HG03108 (cell line): ENCODE results near the gene LRRN2.
"Not testable (repeated sequence)": the region's sequence is repeated elsewhere in the genome, so short reads cannot be mapped to it uniquely, and the experiment has no call there.

Source experiments
- ATAC-seq: cut with Tn5 transposase; IDR thresholded peaks from one replicate; pipeline ENCODE4 v1.9.1; 2021; ENCODE audit warnings: moderate library complexity; ENCODE audit not compliant: unreplicated experiment

LRRN2 gene

GRCh38 chr1:204685236-204686006, at the start of gene LRRN2:
Gene LRRN2, minus strand, starts transcription at chr1:204685738. Its CDS starts 65,746 bp downstream, at chr1:204619992.
- no peak for ATAC-seq

DNA sequence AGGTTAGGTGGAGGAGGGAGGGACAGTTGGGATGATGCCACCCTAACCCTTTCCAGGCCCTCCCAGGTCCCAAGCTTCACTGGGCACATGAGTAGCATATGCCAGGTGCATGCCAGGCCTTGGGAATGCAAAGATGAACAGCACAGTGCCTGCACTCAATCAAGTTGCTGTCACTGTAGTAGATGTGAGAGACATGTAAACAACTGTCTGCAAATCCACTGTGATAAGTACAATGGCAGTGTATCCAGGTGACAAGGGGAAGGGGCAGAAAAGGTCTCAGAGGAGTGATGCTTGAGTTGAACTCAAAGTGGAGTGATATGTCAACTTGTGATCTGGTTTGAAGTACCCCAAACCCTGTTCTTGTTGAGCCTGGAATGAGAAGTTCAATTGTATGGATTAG, 49.5 kb upstream of the LRRN2 start:
- ATAC-seq: no peak

- no peak for ATAC-seq
Measured at GRCh38 chr1:204733869-204734596, 48.5 kb upstream of the LRRN2 start.

- ATAC-seq: no peak
Measured at GRCh38 chr1:204733289-204733688, 47.8 kb upstream of the LRRN2 start.

DNA sequence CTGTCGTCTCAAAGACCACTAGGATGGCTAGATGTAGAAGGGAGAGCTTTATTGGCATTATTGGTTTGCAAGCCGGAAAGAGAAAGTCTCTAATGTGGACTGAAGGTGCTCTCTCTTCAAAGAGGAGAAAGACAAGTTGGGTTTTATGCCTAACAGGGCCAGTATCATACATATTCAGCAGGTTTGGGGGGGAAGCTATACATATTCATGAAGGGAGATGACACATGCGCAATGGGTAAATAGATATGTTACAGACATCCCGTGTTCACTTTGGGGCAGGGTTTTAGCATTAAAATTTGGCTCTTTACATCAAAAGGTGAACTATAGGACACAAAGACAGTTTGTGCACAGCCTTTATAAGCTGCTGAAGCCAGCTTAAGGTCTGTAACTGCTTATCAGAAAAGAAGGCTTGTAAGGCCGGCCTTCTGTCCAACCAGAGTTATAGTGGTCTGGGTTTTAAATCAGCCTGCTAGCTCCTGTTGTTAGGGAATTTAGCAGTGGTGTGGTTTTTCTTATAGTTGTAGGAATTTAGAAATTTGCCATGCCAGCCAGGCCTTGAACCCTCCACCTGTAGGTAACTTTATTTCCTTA, 46.5 kb upstream of the LRRN2 start:
- ATAC-seq: no peak

DNA sequence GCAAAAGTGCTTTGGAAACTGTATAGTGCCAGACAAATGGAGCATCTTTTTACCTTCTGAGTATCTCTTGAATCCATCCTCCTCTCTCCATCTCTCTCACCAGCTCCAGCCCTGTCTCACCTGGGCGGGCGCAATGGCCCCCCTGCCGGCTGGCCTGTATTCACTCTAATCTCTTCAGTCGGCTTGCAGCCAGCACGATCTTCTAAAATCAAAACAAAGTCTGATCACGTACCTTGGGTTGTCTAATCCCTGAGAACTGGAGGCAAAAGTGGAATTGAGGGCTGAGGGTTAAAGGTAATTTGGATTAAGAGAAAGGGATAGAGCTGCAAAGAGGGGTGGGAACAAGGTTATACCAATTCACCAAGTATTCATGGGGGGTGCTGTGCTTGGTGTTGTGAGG, 46.0 kb upstream of the LRRN2 start:
- ATAC-seq: no peak

- ATAC-seq: no peak
Measured at GRCh38 chr1:204730826-204731459, 45.4 kb upstream of the LRRN2 start.

GRCh38 chr1:204729516-204729915, 44.0 kb upstream of the LRRN2 start:
- ATAC-seq: no peak

- ATAC-seq: no peak
Measured at GRCh38 chr1:204728456-204728855, 42.9 kb upstream of the LRRN2 start.

DNA sequence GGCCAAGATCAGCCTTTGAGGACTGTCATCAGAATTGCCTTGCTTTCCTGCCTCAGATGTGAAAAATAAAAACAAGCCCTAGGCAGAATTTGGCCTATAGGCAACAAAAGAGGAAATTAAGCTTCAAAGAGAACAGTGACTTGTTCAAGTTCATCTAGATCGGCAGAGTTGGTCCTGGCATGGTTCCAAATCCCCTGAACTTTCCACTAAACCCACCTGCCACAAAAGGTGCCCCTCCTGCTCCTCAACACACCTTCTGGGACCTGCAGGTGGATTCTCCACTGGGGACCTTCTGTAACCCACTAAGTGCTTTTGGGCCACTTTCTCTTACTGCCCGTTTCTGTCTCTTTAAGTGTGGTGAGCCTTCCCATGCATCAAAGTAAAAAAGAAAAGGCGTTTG, 42.5 kb upstream of the LRRN2 start:
- ATAC-seq: no peak

GRCh38 chr1:204727438-204727837, 41.9 kb upstream of the LRRN2 start:
- not testable (repeated sequence) for ATAC-seq

DNA sequence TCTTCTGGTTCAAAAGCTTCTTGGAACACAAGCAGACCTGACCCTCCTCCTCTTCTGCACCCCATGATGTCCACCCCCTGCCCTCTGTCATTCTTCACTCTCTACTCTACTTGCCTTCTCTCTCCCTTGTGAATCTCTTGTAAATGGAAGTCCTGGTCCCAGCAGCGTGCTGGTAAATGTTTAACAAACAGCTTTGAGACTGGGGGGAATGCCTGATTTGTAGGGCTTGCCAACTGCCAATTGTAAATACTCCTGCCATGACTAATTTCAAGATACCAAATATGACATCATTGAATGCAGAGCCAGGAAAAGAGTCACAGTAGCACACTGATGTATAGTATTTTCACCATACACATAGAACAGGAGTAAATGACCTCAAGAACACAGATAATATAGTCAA, 40.9 kb upstream of the LRRN2 start:
- no peak for ATAC-seq

GRCh38 chr1:204725821-204726448, 40.4 kb upstream of the LRRN2 start:
- no peak for ATAC-seq

DNA sequence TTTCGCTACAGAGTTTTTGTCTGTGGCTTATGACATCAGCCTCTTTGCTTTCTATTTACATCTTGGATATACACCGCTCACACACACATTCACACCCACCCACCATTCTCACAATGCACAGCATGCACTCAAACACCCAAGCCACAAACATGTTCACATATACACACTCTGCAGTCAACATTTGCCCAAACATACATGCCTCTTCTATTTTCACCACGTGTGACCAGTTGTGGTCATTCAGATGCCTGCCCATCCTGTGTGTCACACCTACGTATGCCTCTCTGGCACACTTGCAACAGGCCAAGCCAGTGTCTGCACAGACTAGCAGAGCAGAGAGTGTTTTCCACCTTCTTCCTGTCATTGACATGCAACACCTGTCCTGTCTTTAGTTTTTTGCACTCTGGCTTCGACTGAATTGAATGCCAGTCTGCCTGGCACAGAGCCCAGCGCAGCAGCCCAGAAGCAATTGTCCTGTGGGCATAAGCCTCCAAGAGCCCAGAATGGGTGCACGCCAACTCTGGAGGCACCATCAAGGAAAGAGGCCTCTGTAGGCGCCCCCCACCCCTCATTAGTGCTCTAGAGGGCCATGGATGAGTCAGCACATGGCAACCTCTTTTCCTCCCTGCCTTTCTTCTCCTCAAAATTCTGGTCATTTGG, 37.7 kb upstream of the LRRN2 start:
- no peak for ATAC-seq

DNA sequence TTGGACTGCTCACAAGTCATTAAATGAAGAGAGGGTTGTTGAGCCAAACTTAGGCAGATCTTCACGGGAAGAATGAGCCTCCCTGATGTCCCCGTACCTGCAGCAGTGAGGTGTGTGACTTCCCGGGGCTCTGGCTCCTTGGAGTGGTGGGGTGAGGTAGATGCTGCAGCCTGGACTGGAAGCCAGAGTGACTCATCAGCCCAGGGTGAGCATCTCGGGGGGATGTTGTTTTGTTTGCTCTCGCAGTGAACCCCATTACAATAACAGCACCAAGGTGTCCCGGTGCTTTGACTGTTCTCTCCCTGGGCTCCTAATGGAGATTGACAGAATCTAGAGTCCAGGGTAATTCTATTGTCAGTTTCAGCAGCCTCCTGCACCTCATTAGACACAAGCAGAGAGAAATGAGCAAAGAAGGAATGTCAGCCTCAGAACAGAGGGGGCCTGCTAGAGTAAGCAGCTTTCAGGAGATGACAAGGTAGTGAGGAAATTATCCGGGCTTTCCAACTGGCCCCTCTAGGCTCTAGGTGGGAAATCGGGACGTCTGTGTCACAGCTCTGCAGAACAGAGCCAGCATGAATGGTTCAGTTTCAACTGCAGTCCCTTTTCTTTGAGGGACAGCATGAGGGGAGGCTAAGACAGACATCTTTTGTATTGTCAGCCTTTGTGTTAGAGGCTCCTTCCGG, 36.0 kb upstream of the LRRN2 start:
- no peak for ATAC-seq

- ATAC-seq: no peak
Measured at GRCh38 chr1:204716660-204717059, 31.1 kb upstream of the LRRN2 start.

DNA sequence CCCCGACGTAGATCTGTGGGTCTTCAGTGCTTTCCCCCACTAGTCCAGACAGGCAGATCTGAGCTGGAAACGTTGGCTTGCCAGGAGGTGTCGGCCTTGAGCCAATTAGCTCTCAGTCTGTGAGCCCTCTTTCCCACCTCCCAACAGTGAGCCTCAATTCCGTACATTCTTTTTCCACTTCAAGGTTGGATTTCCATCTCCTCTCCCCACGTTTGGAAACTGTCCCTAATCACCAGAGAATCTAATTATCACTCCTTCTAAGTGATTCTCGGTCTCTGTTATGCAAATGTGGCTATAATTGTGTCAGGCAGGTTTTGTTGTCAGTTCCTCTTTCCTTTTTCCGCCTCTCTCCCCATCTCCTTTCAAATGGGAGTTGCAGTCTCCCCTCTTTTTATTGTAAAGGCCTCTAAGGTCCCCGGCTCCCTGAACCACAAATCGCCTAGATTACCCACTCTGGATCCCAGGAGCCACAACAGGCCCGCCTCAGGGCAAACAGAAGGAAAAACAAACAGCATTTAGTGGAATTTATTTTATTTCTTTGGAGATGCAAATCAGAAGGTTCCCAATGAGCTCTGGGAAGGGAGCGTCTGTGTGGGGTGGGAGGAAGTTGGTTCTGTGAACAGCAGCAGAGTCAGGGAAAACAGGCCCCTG, 29.4 kb upstream of the LRRN2 start:
- ATAC-seq: no peak

GRCh38 chr1:204714194-204714860, 28.8 kb upstream of the LRRN2 start:
- ATAC-seq: no peak

- ATAC-seq: no peak
Measured at GRCh38 chr1:204713541-204713940, 28.0 kb upstream of the LRRN2 start.
